ENCODE results near the gene ST6GALNAC6. TPM values are rescaled to one million over a fixed set of nuclear protein-coding genes. Genes with fewer than 3 reads are reported as not detected.
"Not testable (repeated sequence)": the region's sequence is repeated elsewhere in the genome, so short reads cannot be mapped to it uniquely, and the experiment has no call there.

Gene ST6GALNAC6
- total RNA-seq, 4 donors from 2014 or later: 7.7 to 88.3 (median 18.9) TPM

- no peak overlapping the region for H3K27ac ChIP-seq
- H3K27me3 ChIP-seq: no peaks in the 10 kb centered on the region
- no peaks in the 10 kb centered on the region for H3K36me3 ChIP-seq
- no peak for DNase-seq
- no peak for TF ChIP-seq POLR2A (IDR thresholded peaks at IDR 0.05)
- no peak for TF ChIP-seq CTCF (IDR thresholded peaks at IDR 0.05)
- H3K4me1 ChIP-seq: peaks cover 0 to 35% (median 0%) of the 10 kb centered on the region in 4 donors
- H3K9me3 ChIP-seq: no peaks in the 10 kb centered on the region
- H3K4me3 ChIP-seq: no peak overlapping the region
Measured at GRCh38 chr9:127872369-127873222, 26.8 kb downstream of the ST6GALNAC6 start.

- TF ChIP-seq CTCF (IDR thresholded peaks at IDR 0.05) (no peak), POLR2A (IDR thresholded peaks at IDR 0.05) (no peak)
- Histone ChIP-seq H3K4me1 (peaks cover 0 to 24% (median 0%) of the 10 kb centered on the region in 4 donors), H3K27me3 (no peaks in the 10 kb centered on the region), H3K36me3 (no peaks in the 10 kb centered on the region), H3K9me3 (no peaks in the 10 kb centered on the region), H3K4me3 (no peak overlapping the region), H3K27ac (no peak overlapping the region)
- no peak for DNase-seq
Measured at GRCh38 chr9:127871531-127871930, 27.9 kb downstream of the ST6GALNAC6 start.

- no peaks in the 10 kb centered on the region for H3K36me3 ChIP-seq
- TF ChIP-seq CTCF (IDR thresholded peaks at IDR 0.05) (no peak), POLR2A (IDR thresholded peaks at IDR 0.05) (no peak)
- no peak overlapping the region for H3K27ac ChIP-seq
- H3K27me3 ChIP-seq: no peaks in the 10 kb centered on the region
- H3K4me3 ChIP-seq: no peak overlapping the region
- H3K9me3 ChIP-seq: no peaks in the 10 kb centered on the region
- H3K4me1 ChIP-seq: peaks cover 0 to 18% (median 0%) of the 10 kb centered on the region in 4 donors
- no peak for DNase-seq
Measured at GRCh38 chr9:127870887-127871286, 28.5 kb downstream of the ST6GALNAC6 start.

GRCh38 chr9:127870153-127870491, 29.3 kb downstream of the ST6GALNAC6 start:
- not testable (repeated sequence) for H3K4me3 ChIP-seq, DNase-seq, H3K36me3 ChIP-seq, H3K9me3 ChIP-seq, H3K27ac ChIP-seq, H3K27me3 ChIP-seq
- peaks cover 0 to 14% (median 2%) of the 10 kb centered on the region in 4 donors for H3K4me1 ChIP-seq

GRCh38 chr9:127869310-127870152, 29.9 kb downstream of the ST6GALNAC6 start:
- TF ChIP-seq CTCF (IDR thresholded peaks at IDR 0.05) (peak; percentile 82 to 99 (median 98)), POLR2A (IDR thresholded peaks at IDR 0.05) (no peak)
- H3K27ac ChIP-seq: peak overlapping the region in 1 of 4 donors; percentile 13
- H3K9me3 ChIP-seq: no peaks in the 10 kb centered on the region
- no peak overlapping the region for H3K4me3 ChIP-seq
- H3K4me1 ChIP-seq: peaks cover 0 to 11% (median 5%) of the 10 kb centered on the region in 4 donors
- H3K27me3 ChIP-seq: no peaks in the 10 kb centered on the region
- DNase-seq: peak; percentile 85 to 94 (median 93)
- no peaks in the 10 kb centered on the region for H3K36me3 ChIP-seq

Measured in Peyer's patch (tissue), 4 donors.